Upper lobe of left lung (tissue), 4 donors: ENCODE data around the gene UBA1.

Experiments used
- CTCF ChIP-seq, 6 experiments: fragments of 450-650 bp in 4 of 6; fragments of 200-600 bp in 2 of 6; sonication (generic) in 2 of 6; IDR thresholded peaks; one replicate each; pipeline ENCODE4 v1.5.1; 2016 to 2019; ENCODE audit warnings: antibody characterized with exemption in 6 of 6
- POLR2A ChIP-seq, 4 donors: fragments of 450-650 bp; IDR thresholded peaks; one replicate each; pipeline ENCODE4 v1.5.1; 2016 to 2017; ENCODE audit warnings: antibody characterized with exemption in 4 of 4, mild to moderate bottlenecking in 2 of 4

GRCh38 chrX:47240619-47241018 lies 47.0 kb downstream of the UBA1 start:
- TF ChIP-seq CTCF (IDR thresholded peaks at IDR 0.05) (no peak), POLR2A (IDR thresholded peaks at IDR 0.05) (no peak)
